Measurements from ENCODE around the gene SDR39U1. TPM values are rescaled to one million over a fixed set of nuclear protein-coding genes. Genes with fewer than 3 reads are reported as not detected.

The SDR39U1 gene
- total RNA-seq, 1 donor from 2014 or later = 68.2 TPM

GRCh38 chr14:24416932-24417619, 25.5 kb downstream of the SDR39U1 start:
- H3K36me3 Mint-ChIP-seq (ENCODE audit: insufficient read depth) = peaks cover 14% of the 10 kb centered on the region
- no peak overlapping the region for H3K4me3 Mint-ChIP-seq (ENCODE audit: low read depth)
- H3K9me3 Mint-ChIP-seq (ENCODE audit: low read depth) = no peaks in the 10 kb centered on the region
- no peak for DNase-seq (ENCODE audit: low spot score, unreplicated experiment)
- peaks cover 14% of the 10 kb centered on the region for H3K27me3 Mint-ChIP-seq
- no peak for TF ChIP-seq CTCF (IDR thresholded peaks at IDR 0.05; ENCODE audit: unreplicated experiment)
- H3K27ac Mint-ChIP-seq = no peak overlapping the region
- no peaks in the 10 kb centered on the region for H3K4me1 Mint-ChIP-seq (ENCODE audit: low read depth)

GRCh38 chr14:24416254-24416931, 26.2 kb downstream of the SDR39U1 start:
- Mint-ChIP-seq H3K9me3 (ENCODE audit: low read depth) (no peaks in the 10 kb centered on the region), H3K36me3 (ENCODE audit: insufficient read depth) (peaks cover 14% of the 10 kb centered on the region), H3K27ac (no peak overlapping the region), H3K27me3 (peaks cover 14% of the 10 kb centered on the region), H3K4me3 (ENCODE audit: low read depth) (no peak overlapping the region), H3K4me1 (ENCODE audit: low read depth) (no peaks in the 10 kb centered on the region)
- no peak for DNase-seq (ENCODE audit: low spot score, unreplicated experiment)
- TF ChIP-seq CTCF (IDR thresholded peaks at IDR 0.05; ENCODE audit: unreplicated experiment) = no peak

GRCh38 chr14:24415421-24416253, 26.9 kb downstream of the SDR39U1 start:
- Mint-ChIP-seq H3K27me3 (peaks cover 14% of the 10 kb centered on the region), H3K4me3 (ENCODE audit: low read depth) (no peak overlapping the region), H3K4me1 (ENCODE audit: low read depth) (no peaks in the 10 kb centered on the region), H3K9me3 (ENCODE audit: low read depth) (no peaks in the 10 kb centered on the region), H3K27ac (peak overlapping the region; percentile 52), H3K36me3 (ENCODE audit: insufficient read depth) (peaks cover 15% of the 10 kb centered on the region)
- no peak for DNase-seq (ENCODE audit: low spot score, unreplicated experiment)
- TF ChIP-seq CTCF (IDR thresholded peaks at IDR 0.05; ENCODE audit: unreplicated experiment) = no peak

GRCh38 chr14:24414732-24415420, 27.7 kb downstream of the SDR39U1 start:
- no peak for DNase-seq (ENCODE audit: low spot score, unreplicated experiment)
- H3K4me1 Mint-ChIP-seq (ENCODE audit: low read depth) = no peaks in the 10 kb centered on the region
- TF ChIP-seq CTCF (IDR thresholded peaks at IDR 0.05; ENCODE audit: unreplicated experiment) = no peak
- H3K36me3 Mint-ChIP-seq (ENCODE audit: insufficient read depth) = peaks cover 15% of the 10 kb centered on the region
- H3K27ac Mint-ChIP-seq = no peak overlapping the region
- H3K9me3 Mint-ChIP-seq (ENCODE audit: low read depth) = no peaks in the 10 kb centered on the region
- H3K27me3 Mint-ChIP-seq = peaks cover 14% of the 10 kb centered on the region
- H3K4me3 Mint-ChIP-seq (ENCODE audit: low read depth) = no peak overlapping the region

GRCh38 chr14:24414077-24414476, 28.5 kb downstream of the SDR39U1 start:
- H3K36me3 Mint-ChIP-seq (ENCODE audit: insufficient read depth) = peaks cover 15% of the 10 kb centered on the region
- no peak for TF ChIP-seq CTCF (IDR thresholded peaks at IDR 0.05; ENCODE audit: unreplicated experiment)
- no peak overlapping the region for H3K4me3 Mint-ChIP-seq (ENCODE audit: low read depth)
- DNase-seq (ENCODE audit: low spot score, unreplicated experiment) = no peak
- peaks cover 7% of the 10 kb centered on the region for H3K27me3 Mint-ChIP-seq
- H3K4me1 Mint-ChIP-seq (ENCODE audit: low read depth) = no peaks in the 10 kb centered on the region
- no peaks in the 10 kb centered on the region for H3K9me3 Mint-ChIP-seq (ENCODE audit: low read depth)
- H3K27ac Mint-ChIP-seq = no peak overlapping the region

All from progenitor cell of endocrine pancreas (in vitro differentiated cells).